Prostate gland (tissue), 2 donors: ENCODE data around the gene PRL.

Experiments
- CTCF ChIP-seq, 4 experiments: fragments of 200-600 bp in 2 of 4; fragments of 450-650 bp in 2 of 4; sonication (generic) in 2 of 4; IDR thresholded peaks; 1 replicate in 3 of 4; 2 replicates in 1 of 4; pipeline ENCODE4 v1.5.1; 2016 to 2019; ENCODE audit warnings: antibody characterized with exemption in 4 of 4, mild to moderate bottlenecking in 2 of 4, moderate library complexity in 2 of 4
- POLR2A ChIP-seq: fragments of 450-650 bp; IDR thresholded peaks from one replicate; pipeline ENCODE4 v1.6.1; 2016; ENCODE audit warnings: antibody characterized with exemption, mild to moderate bottlenecking
- POLR2AphosphoS5 ChIP-seq: sonication (generic); formaldehyde crosslinking; IDR thresholded peaks from one replicate; pipeline ENCODE4 v1.6.1; 2017; ENCODE audit warnings: antibody characterized with exemption

- no peak for TF ChIP-seq CTCF (IDR thresholded peaks at IDR 0.05)
- no peak for TF ChIP-seq POLR2AphosphoS5
- no peak for TF ChIP-seq POLR2A
Observed at GRCh38 chr6:22263748-22264147, 33.1 kb downstream of the PRL start.
